ENCODE data around the gene FOXJ2.
A peak's percentile ranks its signal among the peaks of the same experiment; 100 is the strongest.

GRCh38 chr12:8026291-8026900 is 6.1 kb upstream of the FOXJ2 start:
- TF ChIP-seq EZH2 (IDR thresholded peaks at IDR 0.05) (no peak), POLR2AphosphoS5 (IDR thresholded peaks at IDR 0.05; ENCODE audit: borderline replicate concordance, low read depth, low read length) (peak; percentile 78)

Measured in SK-N-MC (cell line).